ENCODE measurements around the gene GRIA3.

- TF ChIP-seq, protein P1, sequence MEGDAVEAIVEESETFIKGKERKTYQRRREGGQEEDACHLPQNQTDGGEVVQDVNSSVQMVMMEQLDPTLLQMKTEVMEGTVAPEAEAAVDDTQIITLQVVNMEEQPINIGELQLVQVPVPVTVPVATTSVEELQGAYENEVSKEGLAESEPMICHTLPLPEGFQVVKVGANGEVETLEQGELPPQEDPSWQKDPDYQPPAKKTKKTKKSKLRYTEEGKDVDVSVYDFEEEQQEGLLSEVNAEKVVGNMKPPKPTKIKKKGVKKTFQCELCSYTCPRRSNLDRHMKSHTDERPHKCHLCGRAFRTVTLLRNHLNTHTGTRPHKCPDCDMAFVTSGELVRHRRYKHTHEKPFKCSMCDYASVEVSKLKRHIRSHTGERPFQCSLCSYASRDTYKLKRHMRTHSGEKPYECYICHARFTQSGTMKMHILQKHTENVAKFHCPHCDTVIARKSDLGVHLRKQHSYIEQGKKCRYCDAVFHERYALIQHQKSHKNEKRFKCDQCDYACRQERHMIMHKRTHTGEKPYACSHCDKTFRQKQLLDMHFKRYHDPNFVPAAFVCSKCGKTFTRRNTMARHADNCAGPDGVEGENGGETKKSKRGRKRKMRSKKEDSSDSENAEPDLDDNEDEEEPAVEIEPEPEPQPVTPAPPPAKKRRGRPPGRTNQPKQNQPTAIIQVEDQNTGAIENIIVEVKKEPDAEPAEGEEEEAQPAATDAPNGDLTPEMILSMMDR (conservative IDR thresholded peaks at IDR 0.05; ENCODE audit: low read depth, low read length), result no peak
- TF ChIP-seq EZH2 (IDR thresholded peaks at IDR 0.05; ENCODE audit: low read length, unreplicated experiment), result no peak
- no peak for TF ChIP-seq EZH2phosphoT487 (IDR thresholded peaks at IDR 0.05; ENCODE audit: borderline replicate concordance, low read length)
Observed at GRCh38 chrX:123339221-123339905, 155.3 kb downstream of the GRIA3 start.
